CD4-positive, alpha-beta T cell treated with Interleukin-17A for 4 hours (primary cell): Measurements from ENCODE around the gene ANOS1.
"Not testable (repeated sequence)": the region's sequence is repeated elsewhere in the genome, so short reads cannot be mapped to it uniquely, and the experiment has no call there.

Experiments used
- DNase-seq: peaks from one replicate; pipeline ENCODE4 v3.0.0-alpha.2; 2020; ENCODE audit warnings: mixed read lengths

The ANOS1 gene

GRCh38 chrX:8607326-8607725 lies 124.6 kb downstream of the ANOS1 start:
- no peak for DNase-seq

- no peak for DNase-seq
Observed at GRCh38 chrX:8604131-8604530, 127.8 kb downstream of the ANOS1 start.

GRCh38 chrX:8591501-8591900 lies 140.4 kb downstream of the ANOS1 start:
- no peak for DNase-seq

GRCh38 chrX:8586953-8587352 lies 145.0 kb downstream of the ANOS1 start:
- DNase-seq, result no peak

- DNase-seq, result no peak
Observed at GRCh38 chrX:8579602-8580001, 152.3 kb downstream of the ANOS1 start.

GRCh38 chrX:8576821-8577220 lies 155.1 kb downstream of the ANOS1 start:
- DNase-seq, result no peak

GRCh38 chrX:8565729-8566128 lies 166.2 kb downstream of the ANOS1 start:
- DNase-seq, result no peak

- no peak for DNase-seq
Observed at GRCh38 chrX:8548446-8548845, 183.5 kb downstream of the ANOS1 start.

GRCh38 chrX:8546715-8547114 lies 185.2 kb downstream of the ANOS1 start:
- DNase-seq, result no peak

- no peak for DNase-seq
Observed at GRCh38 chrX:8520791-8521190, 211.1 kb downstream of the ANOS1 start.

- DNase-seq, result no peak
Observed at GRCh38 chrX:8520178-8520577, 211.8 kb downstream of the ANOS1 start.

- DNase-seq, result no peak
Observed at GRCh38 chrX:8504451-8504850, 227.5 kb downstream of the ANOS1 start.

GRCh38 chrX:8502101-8502500 lies 229.8 kb downstream of the ANOS1 start:
- DNase-seq, result not testable (repeated sequence)

GRCh38 chrX:8500203-8500602 lies 231.7 kb downstream of the ANOS1 start:
- no peak for DNase-seq

GRCh38 chrX:8495036-8495435 lies 236.9 kb downstream of the ANOS1 start:
- not testable (repeated sequence) for DNase-seq

- no peak for DNase-seq
Observed at GRCh38 chrX:8484360-8484949, 247.5 kb downstream of the ANOS1 start.
